GM19397 (cell line): ENCODE results near the gene MAP3K15.

Experiments
- ATAC-seq: cut with Tn5 transposase; IDR thresholded peaks from one replicate; pipeline ENCODE4 v1.9.1; 2021; ENCODE audit warnings: mild to moderate bottlenecking, moderate library complexity; ENCODE audit not compliant: unreplicated experiment

Gene MAP3K15

DNA sequence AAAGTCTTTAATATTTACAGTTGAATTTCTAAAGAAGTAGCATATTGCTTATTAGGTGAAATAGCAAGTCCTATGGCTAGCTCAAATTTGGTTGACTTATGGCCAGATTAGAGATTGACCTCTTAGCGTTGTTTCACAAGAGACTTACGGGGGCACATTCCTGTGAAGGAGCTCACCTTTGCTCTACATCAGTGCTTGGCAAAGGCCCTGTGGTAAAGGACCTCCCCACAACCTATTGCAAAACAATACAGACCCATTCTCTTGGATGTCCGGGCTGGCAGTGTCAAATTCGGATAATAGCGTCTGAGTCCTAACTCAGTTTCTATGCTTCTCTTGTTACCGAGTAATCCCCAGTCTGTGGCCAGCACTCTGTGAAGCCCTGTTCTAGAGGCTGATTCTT, 160.7 kb downstream of the MAP3K15 start:
- ATAC-seq, result no peak

DNA sequence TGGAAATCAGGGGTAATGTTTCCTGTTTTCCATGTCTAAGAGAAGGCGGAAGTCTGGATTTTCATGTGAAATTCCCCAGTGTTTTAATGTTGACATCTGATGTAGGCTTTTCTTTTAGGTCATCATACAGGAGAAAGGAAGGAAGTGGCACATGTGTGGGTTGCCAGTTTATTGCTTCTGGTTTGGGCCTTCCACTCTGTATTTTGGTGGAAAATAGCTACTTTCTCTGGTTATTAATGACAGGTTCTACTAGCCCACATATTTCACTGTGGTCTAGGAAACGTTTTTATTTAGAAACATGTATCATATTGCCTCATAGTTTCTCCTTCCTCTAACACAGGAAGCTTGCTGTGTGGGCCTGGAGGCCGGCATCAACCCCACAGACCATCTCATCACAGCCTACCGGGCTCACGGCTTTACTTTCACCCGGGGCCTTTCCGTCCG, 164.3 kb downstream of the MAP3K15 start:
- ATAC-seq, result peak; percentile 96

DNA sequence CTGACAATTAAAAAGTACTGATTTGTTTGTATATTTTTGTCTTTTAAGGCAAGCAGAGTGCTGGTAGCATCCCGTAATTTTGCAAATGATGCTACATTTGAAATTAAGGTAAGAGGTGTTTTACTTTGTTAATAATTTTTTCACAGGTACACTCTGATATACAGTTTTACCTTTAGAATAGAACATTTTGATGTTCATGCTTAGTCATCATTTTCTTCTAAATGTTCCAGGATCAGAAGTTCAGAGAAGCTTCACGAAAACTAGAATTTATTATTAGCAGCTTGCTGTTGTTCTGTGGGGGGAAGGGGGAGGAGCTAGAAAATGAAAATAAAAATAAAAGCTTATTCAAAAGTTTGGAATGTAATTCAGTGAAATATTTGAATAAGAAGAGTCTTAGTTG, 166.0 kb downstream of the MAP3K15 start:
- no peak for ATAC-seq

DNA sequence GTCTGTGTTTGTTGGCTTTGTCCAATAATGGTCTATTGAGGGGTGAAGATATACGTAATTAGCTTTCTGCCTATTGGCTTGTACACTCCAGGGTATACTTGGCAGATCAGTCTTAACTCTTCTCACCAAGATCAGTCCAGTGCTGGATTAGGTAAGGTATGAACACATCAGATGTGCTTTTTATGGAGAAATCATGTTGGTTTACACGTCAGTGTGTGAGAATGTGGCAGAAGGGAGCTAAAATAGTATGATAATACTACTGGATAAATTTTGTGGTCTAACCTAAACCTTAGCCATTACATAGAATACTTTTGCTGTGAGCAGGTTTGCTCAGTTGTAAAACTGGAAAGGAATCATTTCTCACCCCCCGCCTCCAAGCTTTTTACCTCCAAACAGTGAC, 167.4 kb downstream of the MAP3K15 start:
- no peak for ATAC-seq

GRCh38 chrX:19344661-19345060, 170.6 kb downstream of the MAP3K15 start:
- no peak for ATAC-seq

DNA sequence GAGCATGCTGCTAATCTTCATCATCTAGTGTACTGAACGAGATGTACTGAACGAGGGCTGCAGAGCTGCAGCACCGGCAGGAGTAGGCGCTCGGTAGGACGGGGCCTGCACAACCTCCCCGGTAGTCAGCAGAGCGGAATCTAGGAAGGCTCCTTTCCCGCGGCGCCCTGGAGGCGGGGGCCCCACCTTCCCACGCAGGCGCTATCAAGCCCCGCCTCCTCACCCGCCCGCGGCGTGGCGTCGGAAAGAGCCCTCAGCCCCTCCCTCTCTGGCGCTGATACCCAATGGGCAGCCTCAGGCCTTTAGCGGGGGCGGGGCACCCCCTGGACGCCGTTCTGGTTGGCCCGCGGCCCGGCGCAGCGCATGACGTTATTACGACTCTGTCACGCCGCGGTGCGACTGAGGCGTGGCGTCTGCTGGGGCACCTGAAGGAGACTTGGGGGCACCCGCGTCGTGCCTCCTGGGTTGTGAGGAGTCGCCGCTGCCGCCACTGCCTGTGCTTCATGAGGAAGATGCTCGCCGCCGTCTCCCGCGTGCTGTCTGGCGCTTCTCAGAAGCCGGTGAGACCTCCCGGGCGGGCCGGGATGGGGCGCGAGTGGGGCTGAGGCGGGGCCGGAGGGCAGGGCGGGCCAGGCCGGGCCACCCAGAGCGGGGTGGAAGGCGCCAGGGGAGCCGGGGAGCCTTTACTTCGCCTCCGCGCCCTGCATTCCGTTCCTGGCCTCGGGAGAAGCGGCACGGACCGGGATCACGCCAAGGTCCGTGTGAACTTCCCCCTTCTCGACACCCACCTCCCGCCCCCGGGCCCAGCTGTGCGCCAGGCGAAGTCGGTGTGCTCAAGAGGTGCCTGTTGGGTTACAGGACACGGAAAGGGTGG, 171.5 kb downstream of the MAP3K15 start, which contains the start of gene PDHA1:
TSS of gene PDHA1 (plus strand) at position 393 of the 874 bp plus-strand sequence. CDS start at position 504, 111 bp downstream.
- peak; percentile 99 for ATAC-seq

- no peak for ATAC-seq
Observed at GRCh38 chrX:19343085-19343534, 172.2 kb downstream of the MAP3K15 start.

- no peak for ATAC-seq
Observed at GRCh38 chrX:19342331-19342906, 172.9 kb downstream of the MAP3K15 start.

DNA sequence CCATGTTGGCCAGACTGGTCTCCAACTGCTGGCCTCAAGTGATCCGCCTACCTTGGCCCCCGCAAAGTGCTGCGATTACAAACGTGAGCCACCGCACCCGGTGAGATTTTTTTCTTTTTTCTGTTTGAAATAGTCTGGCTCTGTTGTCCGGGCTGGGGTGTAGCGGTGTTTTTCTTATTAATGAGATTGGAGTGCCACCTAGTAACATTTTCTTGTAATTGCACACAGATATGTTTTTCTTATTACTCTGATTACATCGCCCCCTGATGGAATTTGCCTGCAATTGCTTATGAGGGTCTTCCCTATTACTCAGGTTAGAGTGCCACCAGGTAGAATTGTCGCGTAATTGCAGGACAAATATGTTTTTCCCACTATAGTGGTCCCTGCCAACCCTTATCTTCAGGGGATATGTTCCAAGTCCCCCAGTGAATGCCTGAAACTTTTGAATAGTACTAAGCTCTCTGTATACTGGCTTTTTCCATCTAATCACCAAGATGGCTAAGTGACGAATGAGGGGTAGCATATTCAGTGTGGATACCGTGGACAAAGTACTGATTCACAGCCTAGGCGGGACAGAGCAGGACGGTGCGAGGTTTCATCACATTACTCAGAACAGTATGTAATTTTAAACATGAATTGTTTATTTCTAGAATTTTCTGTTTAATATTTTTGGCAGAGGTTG, 180.2 kb downstream of the MAP3K15 start:
- no peak for ATAC-seq

GRCh38 chrX:19332983-19333382, 182.3 kb downstream of the MAP3K15 start:
- ATAC-seq, result no peak

GRCh38 chrX:19331831-19332230, 183.5 kb downstream of the MAP3K15 start:
- ATAC-seq, result no peak

DNA sequence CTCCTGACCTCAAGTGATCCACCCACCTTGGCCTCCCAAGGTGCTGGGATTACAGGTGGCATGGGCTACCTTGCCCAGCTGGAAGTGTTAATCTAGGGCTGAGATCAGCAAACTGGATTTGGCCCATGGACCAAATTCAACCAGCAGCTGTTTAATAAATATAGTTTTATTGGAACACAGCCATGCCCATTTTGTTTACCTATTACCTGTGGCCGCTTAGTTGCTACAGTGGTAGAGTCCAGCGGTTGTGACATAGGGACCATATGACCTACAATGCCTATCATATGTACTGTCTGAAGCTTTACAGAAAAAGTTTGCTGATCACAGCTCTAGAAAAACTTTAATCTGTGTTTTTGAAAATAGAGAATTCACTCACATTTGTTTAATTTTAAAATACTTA, 188.7 kb downstream of the MAP3K15 start:
- ATAC-seq, result no peak
